Measurements from ENCODE around the gene CDH20.
A peak's percentile ranks its signal among the peaks of the same experiment; 100 is the strongest.

CDH20 gene

DNA sequence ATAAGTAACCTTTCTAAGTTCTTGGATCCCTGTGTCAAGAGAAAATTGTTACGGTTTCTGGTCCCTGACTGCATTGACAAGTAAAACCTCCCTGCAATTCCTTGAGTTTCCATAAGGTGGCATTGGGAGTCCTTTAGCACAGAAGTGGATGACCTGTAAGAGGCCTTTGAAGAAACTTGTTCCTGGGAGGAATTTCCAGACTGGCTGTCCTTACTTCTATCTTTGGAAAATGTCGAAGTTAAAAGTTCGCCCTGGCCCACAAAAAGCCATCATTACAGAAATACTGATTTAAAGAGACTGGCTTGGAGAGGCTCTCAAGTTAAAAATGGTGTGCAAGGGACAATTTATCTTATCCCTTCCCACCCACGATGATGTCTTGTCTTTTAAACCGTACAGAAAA is 218.4 kb downstream of the CDH20 start:
- DNase-seq (ENCODE audit: low read depth), result peak; percentile 60
- TF ChIP-seq POLR2A (IDR thresholded peaks at IDR 0.05; ENCODE audit: extremely low read depth, insufficient read length), result no peak
- TF ChIP-seq, protein P1, sequence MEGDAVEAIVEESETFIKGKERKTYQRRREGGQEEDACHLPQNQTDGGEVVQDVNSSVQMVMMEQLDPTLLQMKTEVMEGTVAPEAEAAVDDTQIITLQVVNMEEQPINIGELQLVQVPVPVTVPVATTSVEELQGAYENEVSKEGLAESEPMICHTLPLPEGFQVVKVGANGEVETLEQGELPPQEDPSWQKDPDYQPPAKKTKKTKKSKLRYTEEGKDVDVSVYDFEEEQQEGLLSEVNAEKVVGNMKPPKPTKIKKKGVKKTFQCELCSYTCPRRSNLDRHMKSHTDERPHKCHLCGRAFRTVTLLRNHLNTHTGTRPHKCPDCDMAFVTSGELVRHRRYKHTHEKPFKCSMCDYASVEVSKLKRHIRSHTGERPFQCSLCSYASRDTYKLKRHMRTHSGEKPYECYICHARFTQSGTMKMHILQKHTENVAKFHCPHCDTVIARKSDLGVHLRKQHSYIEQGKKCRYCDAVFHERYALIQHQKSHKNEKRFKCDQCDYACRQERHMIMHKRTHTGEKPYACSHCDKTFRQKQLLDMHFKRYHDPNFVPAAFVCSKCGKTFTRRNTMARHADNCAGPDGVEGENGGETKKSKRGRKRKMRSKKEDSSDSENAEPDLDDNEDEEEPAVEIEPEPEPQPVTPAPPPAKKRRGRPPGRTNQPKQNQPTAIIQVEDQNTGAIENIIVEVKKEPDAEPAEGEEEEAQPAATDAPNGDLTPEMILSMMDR (IDR thresholded peaks at IDR 0.05; ENCODE audit: low read depth, low read length), result peak; percentile 70
- no peak overlapping the region for H3K4me3 ChIP-seq (ENCODE audit: low read depth, low read length)

- H3K4me3 ChIP-seq (ENCODE audit: low read depth, low read length), result no peak overlapping the region
- DNase-seq (ENCODE audit: low read depth), result no peak
- TF ChIP-seq, protein P1 (IDR thresholded peaks at IDR 0.05; ENCODE audit: low read depth, low read length), result no peak
- no peak for TF ChIP-seq POLR2A (IDR thresholded peaks at IDR 0.05; ENCODE audit: extremely low read depth, insufficient read length)
- TF ChIP-seq MYC (IDR thresholded peaks at IDR 0.05; ENCODE audit: low read depth, low read length), result no peak
- no peak for TF ChIP-seq MAX (IDR thresholded peaks at IDR 0.05; ENCODE audit: low read depth, low read length)
Measured at GRCh38 chr18:61553045-61553659, 219.9 kb downstream of the CDH20 start.

- DNase-seq (ENCODE audit: low read depth), result no peak
- no peak overlapping the region for H3K4me3 ChIP-seq (ENCODE audit: low read depth, low read length)
- TF ChIP-seq, protein P1 (IDR thresholded peaks at IDR 0.05; ENCODE audit: low read depth, low read length), result no peak
- TF ChIP-seq MAX (IDR thresholded peaks at IDR 0.05; ENCODE audit: low read depth, low read length) (no peak), MYC (IDR thresholded peaks at IDR 0.05; ENCODE audit: low read depth, low read length) (no peak), POLR2A (IDR thresholded peaks at IDR 0.05; ENCODE audit: extremely low read depth, insufficient read length) (no peak)
Measured at GRCh38 chr18:61554117-61554776, 221.0 kb downstream of the CDH20 start.

DNA sequence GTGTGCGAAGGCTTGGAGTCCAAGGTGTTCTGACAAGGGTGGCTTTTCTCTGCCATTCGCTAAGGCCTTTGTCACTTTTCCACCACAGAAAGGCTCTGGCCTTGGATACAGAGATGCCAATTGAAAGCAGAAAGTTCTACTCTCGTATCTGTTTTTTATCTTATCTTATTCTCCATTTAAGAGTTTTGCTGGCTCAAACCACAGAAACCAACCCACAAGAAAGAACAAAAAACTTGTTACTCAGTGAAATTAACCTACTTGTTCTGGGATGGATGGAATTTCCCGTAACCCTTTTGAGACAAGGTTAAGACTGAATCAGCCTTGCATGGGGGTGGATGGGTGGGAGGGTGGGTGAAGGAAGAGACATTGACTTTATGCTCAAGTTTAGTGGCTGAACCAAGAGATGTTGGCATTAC is 221.7 kb downstream of the CDH20 start:
- H3K4me3 ChIP-seq (ENCODE audit: low read depth, low read length), result no peak overlapping the region
- DNase-seq (ENCODE audit: low read depth), result no peak
- TF ChIP-seq MAX (IDR thresholded peaks at IDR 0.05; ENCODE audit: low read depth, low read length) (no peak), MYC (IDR thresholded peaks at IDR 0.05; ENCODE audit: low read depth, low read length) (no peak), POLR2A (IDR thresholded peaks at IDR 0.05; ENCODE audit: extremely low read depth, insufficient read length) (no peak)
- TF ChIP-seq, protein P1 (IDR thresholded peaks at IDR 0.05; ENCODE audit: low read depth, low read length), result no peak

GRCh38 chr18:61556316-61556715 is 223.1 kb downstream of the CDH20 start:
- DNase-seq (ENCODE audit: low read depth), result no peak
- H3K4me3 ChIP-seq (ENCODE audit: low read depth, low read length), result no peak overlapping the region
- TF ChIP-seq MAX (IDR thresholded peaks at IDR 0.05; ENCODE audit: low read depth, low read length) (no peak), POLR2A (IDR thresholded peaks at IDR 0.05; ENCODE audit: extremely low read depth, insufficient read length) (no peak), MYC (IDR thresholded peaks at IDR 0.05; ENCODE audit: low read depth, low read length) (no peak)
- TF ChIP-seq, protein P1 (IDR thresholded peaks at IDR 0.05; ENCODE audit: low read depth, low read length), result no peak
